Stimulated activated CD4-positive, alpha-beta T cell treated with anti-CD3 and anti-CD28 coated beads, Interleukin-1b, Interleukin-23, amount 100 ng/mL, for 24 hours (primary cell): ENCODE results near the gene PTGDR2.

Source experiments
- DNase-seq, 4 experiments: peaks; one replicate each; pipeline ENCODE4 v3.0.0-alpha.2; 2020; ENCODE audit warnings: low read depth in 4 of 4, low spot score in 1 of 4

The PTGDR2 gene

GRCh38 chr11:60874421-60875365, 18.9 kb upstream of the PTGDR2 start:
- no peak for DNase-seq

DNA sequence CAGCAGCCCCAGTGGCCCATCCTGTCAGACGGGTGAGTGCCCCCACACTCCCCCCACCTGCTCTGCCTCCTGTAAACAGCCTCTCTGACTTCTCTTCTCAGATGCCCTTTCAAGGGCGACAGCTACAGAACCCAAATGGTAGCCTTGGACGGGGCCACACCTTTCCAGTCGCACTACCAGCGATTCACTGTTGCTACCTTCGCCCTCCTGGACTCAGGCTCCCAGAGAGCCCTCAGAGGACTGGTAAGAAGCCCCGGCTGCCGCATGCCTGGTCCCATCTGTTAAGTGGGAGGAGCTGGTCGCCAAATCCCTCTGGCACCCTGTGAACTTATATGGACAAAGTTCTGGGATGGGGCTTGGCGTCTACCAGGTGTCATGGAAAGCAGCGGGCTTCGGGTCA, 17.8 kb upstream of the PTGDR2 start:
- DNase-seq = no peak

GRCh38 chr11:60872961-60873524, 17.3 kb upstream of the PTGDR2 start:
- no peak for DNase-seq

- DNase-seq = no peak
Measured at GRCh38 chr11:60872124-60872960, 16.6 kb upstream of the PTGDR2 start.

DNA sequence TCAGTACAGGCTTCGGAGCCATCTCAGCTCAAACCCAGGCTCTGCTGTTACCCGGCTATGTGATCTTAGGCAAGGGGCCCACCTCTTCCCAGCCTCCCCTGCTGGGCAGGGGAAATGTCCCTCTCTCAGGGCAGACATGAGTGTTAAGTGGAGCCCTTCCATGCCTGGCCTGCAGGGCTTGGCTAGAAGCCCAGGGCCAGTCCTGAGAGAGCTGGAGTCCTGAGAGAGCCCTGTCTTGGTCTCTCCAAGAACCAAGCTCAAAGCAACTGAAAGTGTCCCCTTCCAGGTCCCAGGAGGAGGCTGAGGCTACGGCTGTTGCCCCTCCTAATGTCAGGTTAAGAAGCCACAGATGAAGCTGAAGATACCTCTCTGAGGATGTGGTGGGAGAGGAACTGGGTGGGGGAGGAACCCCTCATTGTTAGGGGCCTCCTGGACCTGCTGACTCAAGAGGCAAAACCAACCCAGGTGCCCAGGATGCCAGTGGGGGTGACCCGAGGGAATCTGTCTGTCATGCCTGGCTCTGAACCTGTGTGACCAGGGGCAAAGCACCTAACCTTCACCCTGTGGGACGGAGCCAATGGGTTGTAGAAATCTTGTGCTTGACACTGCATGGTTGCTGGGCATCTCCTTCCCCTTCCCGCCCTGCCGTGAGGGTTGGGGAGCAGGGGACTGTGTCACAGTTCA, 15.8 kb upstream of the PTGDR2 start:
- no peak for DNase-seq

DNA sequence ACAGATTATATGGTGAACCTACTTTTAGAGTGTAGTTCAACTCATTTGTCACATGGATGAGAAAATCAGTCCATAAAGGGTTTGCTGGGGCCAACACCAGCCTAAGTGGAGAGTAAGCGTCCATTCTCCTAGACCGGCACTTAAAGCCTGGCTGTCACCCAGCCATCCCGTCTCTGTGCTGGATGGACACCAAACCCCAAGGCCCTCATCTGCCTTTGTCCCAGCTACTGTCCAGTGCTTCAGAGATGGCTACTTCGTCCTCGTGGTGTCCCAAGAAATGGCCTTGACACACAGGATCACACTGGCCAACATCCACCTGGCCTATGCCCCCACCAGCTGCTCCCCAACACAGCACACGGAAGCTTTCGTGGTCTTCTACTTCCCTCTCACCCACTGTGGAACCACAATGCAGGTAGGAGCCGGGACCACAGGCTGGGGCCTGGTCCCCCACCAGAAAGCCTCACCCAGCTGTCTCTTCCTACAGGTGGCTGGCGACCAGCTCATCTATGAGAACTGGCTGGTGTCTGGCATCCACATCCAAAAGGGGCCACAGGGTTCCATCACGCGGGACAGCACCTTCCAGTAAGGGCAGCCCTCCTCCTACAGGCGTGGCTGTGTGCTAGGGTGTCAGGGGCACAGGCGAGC, 15.1 kb upstream of the PTGDR2 start:
- no peak for DNase-seq

GRCh38 chr11:60870276-60870675, 14.5 kb upstream of the PTGDR2 start:
- no peak for DNase-seq

GRCh38 chr11:60869451-60869825, 13.7 kb upstream of the PTGDR2 start:
- no peak for DNase-seq

GRCh38 chr11:60868682-60869450, 13.1 kb upstream of the PTGDR2 start:
- DNase-seq = no peak

DNA sequence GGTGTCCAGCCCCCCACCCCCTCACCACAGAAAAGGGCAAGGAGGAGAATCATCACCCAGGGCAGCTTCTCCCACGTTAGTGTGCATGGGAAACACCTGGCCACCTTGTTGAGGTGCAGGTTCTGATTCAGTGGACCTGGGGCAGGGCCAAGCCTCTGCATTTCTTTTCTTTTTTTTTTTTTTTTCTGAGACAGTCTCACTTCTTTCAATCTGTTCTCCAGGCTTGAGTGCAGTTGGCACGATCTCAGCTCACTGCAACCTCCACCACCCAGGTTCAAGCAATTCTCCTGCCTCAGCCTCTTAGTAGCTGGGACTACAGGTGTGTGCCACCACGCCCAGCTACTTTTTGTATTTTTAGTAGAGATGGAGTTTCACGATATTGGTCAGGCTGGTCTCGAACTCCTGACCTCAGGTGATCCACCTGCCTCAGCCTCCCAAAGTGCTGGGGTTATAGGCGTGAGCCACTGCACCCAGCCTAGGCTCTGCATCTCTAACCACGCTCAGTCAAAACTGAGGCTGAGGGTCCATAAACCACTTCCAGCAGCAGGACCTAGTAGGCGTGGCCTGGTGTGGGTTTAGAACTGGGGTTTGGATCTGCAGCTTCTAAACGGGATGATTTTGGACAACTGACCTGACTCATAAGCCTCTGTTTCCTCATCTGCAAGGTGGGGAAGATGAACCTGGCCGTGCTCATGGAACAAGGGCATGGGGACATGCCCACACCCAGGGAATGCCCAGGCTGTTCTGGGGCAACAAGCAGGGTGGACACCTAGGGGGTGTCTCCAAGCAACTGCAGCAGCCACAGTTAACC, 12.3 kb upstream of the PTGDR2 start:
- DNase-seq = no peak

GRCh38 chr11:60866911-60867870, 11.4 kb upstream of the PTGDR2 start, which contains the start of gene ZP1:
ZP1 (plus strand) TSS chr11:60867542; CDS start chr11:60867562, 20 bp downstream.
- DNase-seq = no peak

DNA sequence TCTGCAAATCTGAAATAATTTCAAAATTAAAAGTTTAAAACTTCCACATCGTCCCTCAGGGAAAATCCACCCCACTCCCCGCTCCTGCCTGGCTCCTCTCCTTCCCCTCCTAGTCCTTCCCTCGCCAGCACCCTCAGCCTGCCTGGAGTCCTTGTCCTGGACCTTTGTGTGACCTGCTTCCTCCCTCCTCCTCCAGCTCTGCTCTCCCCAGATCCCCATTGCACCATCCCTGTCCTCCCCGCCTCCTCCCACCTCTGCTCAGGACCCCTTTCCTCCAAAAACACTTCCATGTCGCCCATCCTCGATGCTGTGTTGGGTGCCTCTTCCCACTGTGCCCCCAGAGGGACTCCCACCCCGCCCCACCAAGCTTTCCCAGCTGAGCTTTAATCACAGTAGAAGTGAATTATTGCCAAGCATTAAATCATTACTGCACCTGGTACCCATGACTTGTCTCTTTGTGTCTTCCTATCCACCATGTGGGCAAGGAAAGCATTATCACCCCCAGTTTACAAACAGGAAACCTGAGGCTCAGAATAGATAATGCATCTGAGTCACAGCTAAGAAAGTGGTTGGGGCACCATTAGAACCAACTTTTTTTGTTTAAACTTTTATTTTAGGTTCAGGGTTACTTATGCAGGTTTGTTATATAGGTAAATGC, 9.2 kb upstream of the PTGDR2 start:
- no peak for DNase-seq

GRCh38 chr11:60863550-60864521, 8.1 kb upstream of the PTGDR2 start:
- DNase-seq = no peak

- no peak for DNase-seq
Measured at GRCh38 chr11:60862171-60862570, 6.4 kb upstream of the PTGDR2 start.

GRCh38 chr11:60860943-60861342, 5.2 kb upstream of the PTGDR2 start:
- no peak for DNase-seq

DNA sequence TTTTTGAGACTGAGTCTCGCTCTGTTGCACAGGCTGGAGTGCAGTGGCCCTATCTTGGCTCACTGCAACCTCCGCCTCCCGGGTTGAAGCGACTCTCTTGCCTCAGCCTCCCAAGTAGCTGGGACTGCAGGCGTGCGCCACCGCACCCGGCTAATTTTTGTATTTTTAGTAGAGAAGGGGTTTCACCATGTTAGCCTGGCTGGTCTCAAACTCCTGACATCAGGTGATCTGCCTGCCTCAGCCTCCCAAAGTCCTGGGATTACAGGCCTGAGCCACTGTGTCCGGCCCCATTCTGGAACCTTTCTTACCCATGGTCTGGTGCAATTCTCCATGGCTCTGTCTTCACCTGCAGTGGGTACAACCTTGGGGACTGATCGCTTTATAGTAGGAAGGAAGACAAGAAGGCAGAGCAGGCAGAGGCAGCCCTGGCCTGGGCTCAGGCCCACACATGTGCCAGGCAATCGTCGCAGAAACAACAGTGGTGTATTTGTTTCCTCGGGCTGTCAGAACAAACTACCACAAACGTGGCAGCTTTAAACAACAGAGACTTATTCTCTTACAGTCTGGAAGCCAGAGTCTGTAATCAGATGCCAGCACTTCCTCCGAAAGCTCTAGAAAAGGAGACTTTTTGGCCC, 4.0 kb upstream of the PTGDR2 start:
- no peak for DNase-seq
